Spleen (tissue), 11 donors: ENCODE data around the gene ZNF84. TPM values are rescaled to one million over a fixed set of nuclear protein-coding genes. Genes with fewer than 3 reads are reported as not detected.

Source experiments
- DNase-seq: peaks from one replicate; pipeline ENCODE4 v3.0.0-alpha.2; 2020
- H3K27ac ChIP-seq, 8 donors: fragments of 200-600 bp; sonication (generic) in 7 of 8; 1 replicate in 4 of 8; 2 replicates in 4 of 8; pipeline versions ENCODE4 v1.5.0 to v1.8.0; 2016 to 2021; ENCODE audit warnings: inconsistent platforms in 4 of 8, mild to moderate bottlenecking in 4 of 8, moderate library complexity in 1 of 8
- H3K27me3 ChIP-seq, 7 donors: fragments of 200-600 bp; sonication (generic) in 6 of 7; replicated peaks in 1 of 7; 1 replicate in 4 of 7; 2 replicates in 3 of 7; pipeline versions ENCODE4 v1.5.0 to v1.8.0; 2016 to 2021; ENCODE audit warnings: inconsistent platforms in 3 of 7, mild to moderate bottlenecking in 1 of 7
- H3K36me3 ChIP-seq, 6 donors: fragments of 200-600 bp; sonication (generic) in 5 of 6; 1 replicate in 4 of 6; 2 replicates in 2 of 6; pipeline versions ENCODE4 v1.5.0 to v1.8.0; 2016 to 2021; ENCODE audit warnings: inconsistent platforms in 2 of 6
- H3K4me1 ChIP-seq, 6 donors: fragments of 200-600 bp; sonication (generic) in 5 of 6; 1 replicate in 3 of 6; 2 replicates in 3 of 6; pipeline versions ENCODE4 v1.5.0 to v1.8.0; 2016 to 2021; ENCODE audit warnings: inconsistent platforms in 3 of 6
- H3K4me3 ChIP-seq, 8 donors: fragments of 200-600 bp; sonication (generic) in 7 of 8; 1 replicate in 4 of 8; 2 replicates in 4 of 8; pipeline versions ENCODE4 v1.5.0 to v1.8.0; 2016 to 2021; ENCODE audit warnings: inconsistent platforms in 4 of 8, mild to moderate bottlenecking in 4 of 8, moderate library complexity in 2 of 8
- H3K9me3 ChIP-seq, 8 donors: fragments of 200-600 bp; sonication (generic) in 7 of 8; 1 replicate in 4 of 8; 2 replicates in 4 of 8; pipeline versions ENCODE4 v1.5.0 to v1.8.0; 2016 to 2021; ENCODE audit warnings: inconsistent platforms in 4 of 8
- POLR2A ChIP-seq, 3 donors: fragments of 450-650 bp; IDR thresholded peaks; one replicate each; pipeline ENCODE4 v1.5.1; 2017; ENCODE audit warnings: antibody characterized with exemption in 3 of 3, mild to moderate bottlenecking in 1 of 3
- POLR2AphosphoS5 ChIP-seq, 3 donors: sonication (generic); formaldehyde crosslinking; IDR thresholded peaks; one replicate each; pipeline ENCODE4 v1.5.1; 2017; ENCODE audit warnings: antibody characterized with exemption in 3 of 3
- WGBS, 5 donors: extraction: QIAGEN DNeasy Blood & Tissue Kit in 3 of 5; methylation state at CpG; one replicate each; pipeline versions ENCODE4 v1.1.5 to v1.1.7; 2013 to 2018; 5-methylcytosine and 5-hydroxymethylcytosine counted together
- intact Hi-C: fragments of 100-400 bp; cut with DNase I; formaldehyde crosslinking; loops from one replicate; pipeline ENCODE4 v1.15.0; 2023; ENCODE audit warnings: low total_unique reads
- polyA plus RNA-seq, 3 donors: library from polyadenylated mRNA; stranded (reverse); fragments of 200-250 nt; gene quantifications; one replicate each; pipeline ENCODE4 v1.2.1, GENCODE V29; 2013
- total RNA-seq, 7 donors: library from RNA; depleted of rRNA in 3 of 7; stranded (reverse); fragments of >200 nt in 3 of 7; fragmentation: NEBNext Ultra II Directional in 4 of 7; extraction: Animal tissue kit (Norgen Biotek cat#: 25700) in 4 of 7; gene quantifications; one replicate each; pipeline versions ENCODE4 v1.1.0 to v1.2.1, GENCODE V29; 2016 to 2021
- TF ChIP-seq, protein P1 (sequence below), 11 experiments: fragments of 200-600 bp in 7 of 11; fragments of 450-650 bp in 4 of 11; sonication (generic) in 4 of 11; IDR thresholded peaks in 8 of 11; conservative IDR thresholded peaks in 3 of 11; 1 replicate in 7 of 11; 2 replicates in 4 of 11; pipeline versions ENCODE4 v1.4.0 to v1.8.0; 2016 to 2021; ENCODE audit warnings: antibody characterized with exemption in 11 of 11, inconsistent platforms in 4 of 11, mild to moderate bottlenecking in 1 of 11
- donor health status: healthy with polysubstance abuse.
- donor health status: DM: no; HTN: no; CAD: no; lungs with moderate emphysema.
- donor health status: DM: no; HTN: no; CAD: no.
- donor health status: Bipolar disorder and iron deficiency.
- donor health status: healthy.
- donor health status: DM: no; HTN: no; CAD: no.
- donor health status: DM: yes; HTN: yes; CAD: no.

Gene ZNF84
- total and polyA plus RNA-seq, 10 donors, result 8.6 to 36.3 (median 28.5) TPM

DNA sequence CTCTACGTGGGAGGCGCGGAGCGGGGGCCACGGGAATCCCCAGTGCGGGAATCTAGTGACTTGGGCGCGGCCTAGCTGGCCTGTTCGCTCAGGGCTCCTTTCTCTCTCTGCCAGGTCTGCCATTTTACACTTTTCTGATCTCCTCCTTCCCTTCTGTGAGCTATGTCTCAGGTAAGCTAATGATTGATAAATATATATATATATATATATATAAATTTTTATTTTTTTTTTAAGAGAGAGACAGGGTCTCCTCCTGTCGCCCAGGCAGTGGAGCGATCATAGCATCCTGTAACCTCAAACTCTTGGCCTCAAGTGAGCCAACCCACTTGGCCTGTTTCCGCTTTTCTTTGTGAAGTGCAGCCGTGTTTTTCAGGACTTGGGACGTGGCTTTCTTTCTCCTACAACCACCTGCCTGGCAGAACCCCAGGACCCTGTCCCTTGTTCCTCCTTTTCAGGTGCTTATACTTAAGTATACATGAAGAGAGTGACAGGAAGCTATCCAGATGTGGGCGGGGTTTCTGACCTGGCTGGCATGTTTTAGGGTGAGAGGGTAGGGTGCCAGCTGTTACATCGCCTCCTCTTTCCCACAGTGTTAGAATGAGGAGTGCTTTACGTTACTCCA lies 44.0 kb downstream of the ZNF84 start:
- peak overlapping the region; percentile 94 to 99 (median 98) for H3K27ac ChIP-seq
- peaks cover 27 to 54% (median 42%) of the 10 kb centered on the region in 6 donors for H3K36me3 ChIP-seq
- peak; percentile 73 for DNase-seq
- H3K4me1 ChIP-seq, result peaks cover 0 to 23% (median 15%) of the 10 kb centered on the region in 6 donors
- H3K4me3 ChIP-seq, result peak overlapping the region; percentile 46 to 82 (median 65)
- peaks cover 40 to 87% (median 84%) of the 10 kb centered on the region in 8 donors for H3K9me3 ChIP-seq
- H3K27me3 ChIP-seq, result no peaks in the 10 kb centered on the region
- intact Hi-C loops, result loop anchor here (5.0 kb wide), 1 partner anchor 51 kb away; the partner anchor contains the start of genes ZNF10 and ZNF891
- TF ChIP-seq, protein P1, sequence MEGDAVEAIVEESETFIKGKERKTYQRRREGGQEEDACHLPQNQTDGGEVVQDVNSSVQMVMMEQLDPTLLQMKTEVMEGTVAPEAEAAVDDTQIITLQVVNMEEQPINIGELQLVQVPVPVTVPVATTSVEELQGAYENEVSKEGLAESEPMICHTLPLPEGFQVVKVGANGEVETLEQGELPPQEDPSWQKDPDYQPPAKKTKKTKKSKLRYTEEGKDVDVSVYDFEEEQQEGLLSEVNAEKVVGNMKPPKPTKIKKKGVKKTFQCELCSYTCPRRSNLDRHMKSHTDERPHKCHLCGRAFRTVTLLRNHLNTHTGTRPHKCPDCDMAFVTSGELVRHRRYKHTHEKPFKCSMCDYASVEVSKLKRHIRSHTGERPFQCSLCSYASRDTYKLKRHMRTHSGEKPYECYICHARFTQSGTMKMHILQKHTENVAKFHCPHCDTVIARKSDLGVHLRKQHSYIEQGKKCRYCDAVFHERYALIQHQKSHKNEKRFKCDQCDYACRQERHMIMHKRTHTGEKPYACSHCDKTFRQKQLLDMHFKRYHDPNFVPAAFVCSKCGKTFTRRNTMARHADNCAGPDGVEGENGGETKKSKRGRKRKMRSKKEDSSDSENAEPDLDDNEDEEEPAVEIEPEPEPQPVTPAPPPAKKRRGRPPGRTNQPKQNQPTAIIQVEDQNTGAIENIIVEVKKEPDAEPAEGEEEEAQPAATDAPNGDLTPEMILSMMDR (IDR thresholded peaks at IDR 0.05 in 8 of 11, conservative IDR thresholded peaks at IDR 0.05 in 3 of 11), result no peak
- TF ChIP-seq POLR2AphosphoS5 (IDR thresholded peaks at IDR 0.05) (no peak), POLR2A (IDR thresholded peaks at IDR 0.05) (no peak)
- 27 to 33% (median 30%) methylated on average over 17 of the region's 17 CpGs for WGBS, 5 donors

DNA sequence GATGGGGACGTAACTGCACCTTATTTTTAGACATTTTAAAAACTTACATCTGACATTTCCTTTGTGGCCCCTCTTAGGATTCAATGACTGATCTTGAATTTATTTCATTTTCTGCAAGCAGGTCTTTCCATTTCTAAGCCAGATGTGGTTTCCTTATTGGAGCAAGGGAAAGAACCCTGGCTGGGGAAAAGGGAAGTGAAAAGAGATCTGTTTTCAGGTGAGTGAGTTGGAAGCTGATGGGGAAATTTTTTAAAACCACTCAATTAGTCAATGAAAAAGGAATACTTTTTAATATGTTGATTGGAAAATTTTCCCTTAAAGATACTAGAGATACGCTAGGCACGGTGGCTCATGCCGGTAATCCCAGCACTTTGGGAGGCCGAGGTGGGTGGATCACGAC lies 46.0 kb downstream of the ZNF84 start:
- Histone ChIP-seq H3K9me3 (peaks cover 43 to 87% (median 84%) of the 10 kb centered on the region in 8 donors), H3K4me1 (peaks cover 0 to 23% (median 15%) of the 10 kb centered on the region in 6 donors), H3K27ac (no peak overlapping the region), H3K27me3 (no peaks in the 10 kb centered on the region), H3K36me3 (peaks cover 36 to 75% (median 62%) of the 10 kb centered on the region in 6 donors), H3K4me3 (no peak overlapping the region)
- no peak for DNase-seq
- intact Hi-C loops, result loop anchor here (5.0 kb wide), 1 partner anchor 49 kb away; the partner anchor contains the start of genes ZNF10 and ZNF891
- 93 to 97% (median 94%) methylated on average over 6 of the region's 6 CpGs for WGBS, 5 donors
- TF ChIP-seq POLR2A (IDR thresholded peaks at IDR 0.05), result no peak
- TF ChIP-seq, protein P1 (IDR thresholded peaks at IDR 0.05 in 8 of 11, conservative IDR thresholded peaks at IDR 0.05 in 3 of 11), result no peak
- TF ChIP-seq POLR2AphosphoS5 (IDR thresholded peaks at IDR 0.05), result no peak

DNA sequence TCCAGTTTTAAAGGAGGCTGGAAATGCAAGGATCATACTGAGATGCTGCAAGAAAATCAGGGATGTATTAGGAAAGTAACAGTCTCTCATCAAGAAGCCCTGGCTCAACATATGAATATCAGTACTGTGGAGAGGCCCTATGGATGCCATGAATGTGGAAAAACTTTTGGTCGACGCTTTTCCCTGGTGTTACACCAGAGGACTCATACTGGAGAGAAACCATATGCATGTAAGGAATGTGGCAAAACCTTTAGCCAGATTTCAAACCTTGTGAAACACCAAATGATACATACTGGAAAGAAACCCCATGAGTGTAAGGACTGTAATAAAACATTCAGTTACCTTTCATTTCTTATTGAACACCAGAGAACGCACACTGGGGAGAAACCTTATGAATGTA lies 68.3 kb downstream of the ZNF84 start:
- DNase-seq, result no peak
- Histone ChIP-seq H3K27me3 (no peaks in the 10 kb centered on the region), H3K4me1 (no peaks in the 10 kb centered on the region), H3K36me3 (peaks cover 39 to 100% (median 69%) of the 10 kb centered on the region in 6 donors), H3K9me3 (peaks cover 94 to 100% (median 100%) of the 10 kb centered on the region in 8 donors), H3K4me3 (peak overlapping the region in 1 of 8 donors; percentile 31), H3K27ac (no peak overlapping the region)
- intact Hi-C loops, result no loop called here
- TF ChIP-seq POLR2A (IDR thresholded peaks at IDR 0.05), result no peak
- TF ChIP-seq, protein P1 (IDR thresholded peaks at IDR 0.05 in 8 of 11, conservative IDR thresholded peaks at IDR 0.05 in 3 of 11), result no peak
- TF ChIP-seq POLR2AphosphoS5 (IDR thresholded peaks at IDR 0.05), result no peak
- 92 to 99% (median 98%) methylated on average over 3 of the region's 3 CpGs for WGBS, 5 donors

DNA sequence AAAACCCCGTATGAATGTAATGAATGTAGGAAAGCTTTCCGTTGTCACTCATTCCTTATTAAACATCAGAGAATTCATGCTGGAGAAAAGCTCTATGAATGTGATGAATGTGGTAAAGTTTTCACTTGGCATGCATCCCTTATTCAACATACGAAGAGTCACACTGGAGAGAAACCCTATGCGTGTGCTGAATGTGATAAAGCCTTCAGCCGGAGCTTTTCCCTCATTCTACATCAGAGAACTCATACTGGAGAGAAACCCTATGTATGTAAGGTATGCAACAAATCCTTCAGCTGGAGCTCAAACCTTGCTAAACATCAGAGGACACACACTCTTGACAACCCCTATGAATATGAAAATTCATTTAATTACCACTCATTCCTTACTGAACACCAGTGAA lies 68.9 kb downstream of the ZNF84 start:
- H3K4me1 ChIP-seq, result no peaks in the 10 kb centered on the region
- no peak for DNase-seq
- peak overlapping the region in 1 of 8 donors; percentile 31 for H3K4me3 ChIP-seq
- intact Hi-C loops, result no loop called here
- H3K27me3 ChIP-seq, result no peaks in the 10 kb centered on the region
- no peak for TF ChIP-seq POLR2A (IDR thresholded peaks at IDR 0.05)
- TF ChIP-seq, protein P1 (IDR thresholded peaks at IDR 0.05 in 8 of 11, conservative IDR thresholded peaks at IDR 0.05 in 3 of 11), result no peak
- no peak for TF ChIP-seq POLR2AphosphoS5 (IDR thresholded peaks at IDR 0.05)
- 93 to 98% (median 98%) methylated on average over 5 of the region's 5 CpGs for WGBS, 5 donors
- H3K27ac ChIP-seq, result no peak overlapping the region
- peaks cover 94 to 100% (median 100%) of the 10 kb centered on the region in 8 donors for H3K9me3 ChIP-seq
- peaks cover 34 to 100% (median 63%) of the 10 kb centered on the region in 6 donors for H3K36me3 ChIP-seq
